ENCODE results near the gene SPATA3. TPM values are rescaled to one million over a fixed set of nuclear protein-coding genes. Genes with fewer than 3 reads are reported as not detected.
A peak's percentile ranks its signal among the peaks of the same experiment; 100 is the strongest.

SPATA3 gene
- total RNA-seq, 2 donors from 2014 or later = not detected

DNA sequence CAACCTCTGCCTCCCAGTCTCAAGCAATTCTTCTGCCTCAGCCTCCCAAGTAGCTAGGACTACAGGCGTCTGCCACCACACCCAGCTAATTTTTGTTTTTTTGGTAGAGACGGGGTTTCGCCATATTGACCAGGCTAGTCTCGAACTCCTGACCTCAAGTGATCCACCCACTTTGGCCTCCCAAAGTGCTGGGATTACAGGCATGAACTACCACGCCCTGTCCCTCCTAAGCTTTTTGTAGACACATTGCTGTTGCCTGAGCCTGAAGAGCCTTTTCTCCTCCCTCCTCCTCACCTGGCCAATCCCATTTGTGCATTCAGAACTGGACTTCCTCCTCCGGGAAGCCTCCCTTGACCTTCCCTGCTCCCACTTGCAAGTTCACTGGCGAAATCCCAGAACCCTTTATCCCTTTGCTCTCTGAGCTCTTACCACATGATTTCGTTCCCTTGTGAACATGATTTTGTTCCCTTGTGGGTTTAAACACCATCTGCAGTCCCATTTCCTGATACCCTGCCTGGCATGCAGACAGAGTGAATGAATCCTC lies 44.0 kb downstream of the SPATA3 start:
- WGBS, 2 donors = 66 to 76% methylated on average over 8 of the region's 8 CpGs

DNA sequence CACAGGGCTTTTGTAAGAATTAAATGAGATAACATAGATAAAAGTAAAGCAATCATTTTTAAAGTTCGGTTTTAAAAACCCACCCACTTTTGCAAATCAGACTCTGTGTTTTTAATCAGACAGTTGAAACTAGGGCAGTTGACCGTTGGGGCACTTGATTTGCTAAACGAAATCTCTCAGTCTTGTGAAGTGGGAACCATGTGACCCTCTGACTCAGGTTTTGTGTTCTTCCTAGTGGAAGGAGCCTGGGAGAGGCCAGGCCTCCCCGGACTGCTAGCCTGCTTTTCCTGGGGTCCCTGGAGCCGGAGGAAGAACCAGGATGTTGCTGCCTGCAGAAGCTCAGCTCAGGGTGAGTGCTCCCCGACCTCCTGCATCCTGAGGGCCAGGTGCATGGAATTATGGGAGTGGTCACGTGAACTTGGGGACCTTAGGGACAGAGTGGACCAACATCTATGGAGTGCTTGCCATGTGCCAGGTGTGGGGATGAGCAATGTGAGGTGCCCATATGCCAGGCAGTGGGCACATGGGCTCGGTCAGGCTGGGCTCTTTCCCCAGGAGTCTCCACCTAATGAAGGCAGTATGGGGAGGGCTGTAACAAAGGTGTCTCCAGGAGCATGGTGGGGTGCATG lies 45.3 kb downstream of the SPATA3 start:
- ATAC-seq (no peak), DNase-seq (no peak)
- Histone ChIP-seq H3K4me1 (peaks cover 20% of the 10 kb centered on the region), H3K4me3 (no peak overlapping the region), H3K27me3 (no peaks in the 10 kb centered on the region), H3K9me3 (no peaks in the 10 kb centered on the region), H3K36me3 (replicated peaks in 1 of 2; ENCODE audit: insufficient read depth in 1 of 2, low read depth in 2 of 2) (no peaks in the 10 kb centered on the region), H3K27ac (peak overlapping the region in 2 of 4 donors; percentile 54 to 80)
- WGBS, 2 donors = 70 to 75% methylated on average over 5 to 8 of the region's 8 CpGs
- intact Hi-C loops (cut with DNase I) = no loop called here
- TF ChIP-seq, protein P1, sequence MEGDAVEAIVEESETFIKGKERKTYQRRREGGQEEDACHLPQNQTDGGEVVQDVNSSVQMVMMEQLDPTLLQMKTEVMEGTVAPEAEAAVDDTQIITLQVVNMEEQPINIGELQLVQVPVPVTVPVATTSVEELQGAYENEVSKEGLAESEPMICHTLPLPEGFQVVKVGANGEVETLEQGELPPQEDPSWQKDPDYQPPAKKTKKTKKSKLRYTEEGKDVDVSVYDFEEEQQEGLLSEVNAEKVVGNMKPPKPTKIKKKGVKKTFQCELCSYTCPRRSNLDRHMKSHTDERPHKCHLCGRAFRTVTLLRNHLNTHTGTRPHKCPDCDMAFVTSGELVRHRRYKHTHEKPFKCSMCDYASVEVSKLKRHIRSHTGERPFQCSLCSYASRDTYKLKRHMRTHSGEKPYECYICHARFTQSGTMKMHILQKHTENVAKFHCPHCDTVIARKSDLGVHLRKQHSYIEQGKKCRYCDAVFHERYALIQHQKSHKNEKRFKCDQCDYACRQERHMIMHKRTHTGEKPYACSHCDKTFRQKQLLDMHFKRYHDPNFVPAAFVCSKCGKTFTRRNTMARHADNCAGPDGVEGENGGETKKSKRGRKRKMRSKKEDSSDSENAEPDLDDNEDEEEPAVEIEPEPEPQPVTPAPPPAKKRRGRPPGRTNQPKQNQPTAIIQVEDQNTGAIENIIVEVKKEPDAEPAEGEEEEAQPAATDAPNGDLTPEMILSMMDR (IDR thresholded peaks at IDR 0.05) = no peak
- TF ChIP-seq POLR2A (IDR thresholded peaks at IDR 0.05) = no peak

More for the DNA sequence above, 44.0 kb downstream of the SPATA3 start:
- ATAC-seq (no peak), DNase-seq (no peak)
- Histone ChIP-seq H3K27me3 (no peaks in the 10 kb centered on the region), H3K27ac (peak overlapping the region in 2 of 4 donors; percentile 29 to 80), H3K9me3 (no peaks in the 10 kb centered on the region), H3K4me3 (no peak overlapping the region), H3K4me1 (peaks cover 22% of the 10 kb centered on the region), H3K36me3 (replicated peaks in 1 of 2; ENCODE audit: insufficient read depth in 1 of 2, low read depth in 2 of 2) (no peaks in the 10 kb centered on the region)
- TF ChIP-seq, protein P1 (IDR thresholded peaks at IDR 0.05) = no peak
- no peak for TF ChIP-seq POLR2A (IDR thresholded peaks at IDR 0.05)
- intact Hi-C loops (cut with DNase I) = no loop called here

DNA sequence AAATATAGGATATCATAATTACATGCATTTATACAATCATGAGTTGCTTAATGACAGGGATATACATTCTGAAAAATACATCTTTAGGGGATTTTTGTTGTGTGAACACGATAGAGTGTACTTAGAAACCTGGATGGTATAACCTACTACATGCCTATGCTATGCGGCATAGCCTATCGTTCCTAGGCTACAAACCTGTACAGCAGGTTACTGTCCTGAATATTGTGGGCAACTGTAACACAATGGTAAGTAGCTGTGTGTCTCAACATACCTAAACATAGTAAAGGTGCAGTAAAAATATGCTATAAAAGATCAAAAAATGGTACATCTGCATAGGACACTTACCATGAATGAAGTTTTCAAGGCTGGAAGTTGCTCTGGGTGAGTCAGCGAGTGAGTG lies 47.9 kb downstream of the SPATA3 start:
- no peak for TF ChIP-seq POLR2A (IDR thresholded peaks at IDR 0.05)
- TF ChIP-seq, protein P1 (IDR thresholded peaks at IDR 0.05) = no peak
- H3K27me3 ChIP-seq = no peaks in the 10 kb centered on the region

GRCh38 chr2:231046916-231047273 lies 51.0 kb downstream of the SPATA3 start:
- TF ChIP-seq, protein P1 (IDR thresholded peaks at IDR 0.05) = no peak
- TF ChIP-seq POLR2A (IDR thresholded peaks at IDR 0.05) = no peak
- Histone ChIP-seq H3K4me3 (no peak overlapping the region), H3K4me1 (peaks cover 46% of the 10 kb centered on the region), H3K9me3 (no peaks in the 10 kb centered on the region), H3K27me3 (no peaks in the 10 kb centered on the region), H3K27ac (no peak overlapping the region), H3K36me3 (replicated peaks in 1 of 2; ENCODE audit: insufficient read depth in 1 of 2, low read depth in 2 of 2) (no peaks in the 10 kb centered on the region)
- intact Hi-C loops (cut with DNase I) = no loop called here
- WGBS, 2 donors = 84 to 87% methylated on average over 5 of the region's 5 CpGs
- no peak for DNase-seq
- no peak for ATAC-seq

More for the DNA sequence above, 47.9 kb downstream of the SPATA3 start:
- no peak for ATAC-seq
- no peaks in the 10 kb centered on the region for H3K36me3 ChIP-seq (replicated peaks in 1 of 2; ENCODE audit: insufficient read depth in 1 of 2, low read depth in 2 of 2)
- no peaks in the 10 kb centered on the region for H3K9me3 ChIP-seq
- WGBS, 2 donors = 89 to 92% methylated on average over 4 of the region's 4 CpGs
- intact Hi-C loops (cut with DNase I) = no loop called here
- no peak overlapping the region for H3K4me3 ChIP-seq
- H3K27ac ChIP-seq = no peak overlapping the region
- H3K4me1 ChIP-seq = peaks cover 29% of the 10 kb centered on the region
- no peak for DNase-seq
